ENCODE results near the gene PHC1. TPM values are rescaled to one million over a fixed set of nuclear protein-coding genes. Genes with fewer than 3 reads are reported as not detected.

Gene PHC1
- total RNA-seq, 1 donor from 2014 or later, result 46.4 TPM

DNA sequence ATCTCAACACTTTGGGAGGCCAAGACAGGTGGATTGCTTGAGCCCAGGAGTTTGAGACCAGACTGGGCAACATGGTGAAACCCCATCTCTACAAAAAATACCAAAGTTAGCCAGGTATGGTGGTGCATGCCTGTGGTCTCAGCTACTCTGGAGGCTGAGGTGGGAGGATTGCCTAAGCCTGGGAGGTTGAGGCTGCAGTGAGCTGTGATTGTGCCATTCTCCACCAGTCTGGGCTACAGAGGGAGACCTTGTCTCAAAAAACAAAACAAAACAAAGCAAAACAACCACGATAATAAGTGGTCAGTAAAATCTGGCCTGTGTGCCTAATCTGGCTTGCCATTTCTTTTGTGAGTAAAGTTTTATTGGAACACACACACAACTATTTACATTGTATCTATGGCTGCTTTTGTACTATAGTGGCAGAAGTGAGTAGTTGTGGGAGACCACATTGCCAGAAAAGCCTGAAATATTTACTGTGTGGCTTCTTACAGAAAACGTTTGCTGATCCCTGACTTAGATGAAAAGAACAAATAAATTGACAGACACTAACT, 55.6 kb downstream of the PHC1 start:
- no peak for DNase-seq (ENCODE audit: extremely low spot score in 2 of 2)
- Histone ChIP-seq H3K27me3 (no peaks in the 10 kb centered on the region), H3K36me3 (no peaks in the 10 kb centered on the region), H3K4me3 (no peak overlapping the region), H3K4me1 (no peaks in the 10 kb centered on the region), H3K9me3 (peaks cover 4% of the 10 kb centered on the region), H3K27ac (no peak overlapping the region)
- intact Hi-C loops (cut with DNase I), result no loop called here
- TF ChIP-seq POLR2A (IDR thresholded peaks at IDR 0.05), result no peak
- no peak for TF ChIP-seq POLR2AphosphoS5 (IDR thresholded peaks at IDR 0.05; ENCODE audit: insufficient read depth in 1 of 2, low read depth in 1 of 2)
- TF ChIP-seq, protein P1, sequence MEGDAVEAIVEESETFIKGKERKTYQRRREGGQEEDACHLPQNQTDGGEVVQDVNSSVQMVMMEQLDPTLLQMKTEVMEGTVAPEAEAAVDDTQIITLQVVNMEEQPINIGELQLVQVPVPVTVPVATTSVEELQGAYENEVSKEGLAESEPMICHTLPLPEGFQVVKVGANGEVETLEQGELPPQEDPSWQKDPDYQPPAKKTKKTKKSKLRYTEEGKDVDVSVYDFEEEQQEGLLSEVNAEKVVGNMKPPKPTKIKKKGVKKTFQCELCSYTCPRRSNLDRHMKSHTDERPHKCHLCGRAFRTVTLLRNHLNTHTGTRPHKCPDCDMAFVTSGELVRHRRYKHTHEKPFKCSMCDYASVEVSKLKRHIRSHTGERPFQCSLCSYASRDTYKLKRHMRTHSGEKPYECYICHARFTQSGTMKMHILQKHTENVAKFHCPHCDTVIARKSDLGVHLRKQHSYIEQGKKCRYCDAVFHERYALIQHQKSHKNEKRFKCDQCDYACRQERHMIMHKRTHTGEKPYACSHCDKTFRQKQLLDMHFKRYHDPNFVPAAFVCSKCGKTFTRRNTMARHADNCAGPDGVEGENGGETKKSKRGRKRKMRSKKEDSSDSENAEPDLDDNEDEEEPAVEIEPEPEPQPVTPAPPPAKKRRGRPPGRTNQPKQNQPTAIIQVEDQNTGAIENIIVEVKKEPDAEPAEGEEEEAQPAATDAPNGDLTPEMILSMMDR (IDR thresholded peaks at IDR 0.05), result no peak

DNA sequence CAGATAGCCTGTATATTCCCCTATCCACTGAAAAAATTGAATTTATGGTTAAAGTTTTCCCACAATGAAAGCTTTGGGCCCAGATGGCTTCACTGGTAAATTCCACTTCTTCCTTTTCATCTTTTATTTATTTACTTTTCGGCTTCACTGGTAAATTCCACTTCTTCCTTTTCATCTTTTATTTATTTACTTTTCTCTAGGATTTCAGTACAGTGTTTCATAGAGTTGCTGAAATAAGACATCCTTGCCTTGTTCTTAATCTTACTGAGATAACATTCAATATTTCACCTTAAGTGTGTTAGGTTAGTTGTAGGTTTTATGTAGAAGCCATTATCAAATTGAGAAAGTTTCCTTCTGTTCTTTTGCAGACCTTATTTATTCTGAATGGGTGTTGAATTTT, 56.1 kb downstream of the PHC1 start:
- H3K27me3 ChIP-seq, result no peaks in the 10 kb centered on the region
- H3K27ac ChIP-seq, result no peak overlapping the region
- TF ChIP-seq POLR2AphosphoS5 (IDR thresholded peaks at IDR 0.05; ENCODE audit: insufficient read depth in 1 of 2, low read depth in 1 of 2), result no peak
- no peak for TF ChIP-seq POLR2A (IDR thresholded peaks at IDR 0.05)
- TF ChIP-seq, protein P1 (IDR thresholded peaks at IDR 0.05), result no peak
- H3K4me3 ChIP-seq, result no peak overlapping the region
- no peaks in the 10 kb centered on the region for H3K4me1 ChIP-seq
- H3K9me3 ChIP-seq, result peaks cover 4% of the 10 kb centered on the region
- no peak for DNase-seq (ENCODE audit: extremely low spot score in 2 of 2)
- H3K36me3 ChIP-seq, result no peaks in the 10 kb centered on the region
- intact Hi-C loops (cut with DNase I), result no loop called here

DNA sequence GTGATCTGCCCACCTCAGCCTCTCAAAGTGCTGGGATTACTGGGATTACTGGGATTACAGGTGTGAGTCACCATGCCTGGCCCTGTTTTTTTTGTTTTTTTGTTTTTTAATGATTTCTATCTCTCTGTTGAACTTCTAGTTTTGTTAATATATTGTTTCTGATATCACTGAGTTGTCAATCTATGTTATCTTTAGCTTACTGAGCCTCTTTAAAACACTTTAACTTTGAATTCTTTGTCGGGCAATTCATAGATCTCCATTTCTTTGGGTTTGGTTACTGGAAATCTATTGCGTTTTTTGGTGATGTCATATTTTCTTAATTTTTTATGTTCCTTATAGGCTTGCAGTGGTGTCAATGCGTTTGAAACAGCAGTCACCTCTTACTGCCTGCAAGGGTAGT, 65.8 kb downstream of the PHC1 start:
- no peak for DNase-seq (ENCODE audit: extremely low spot score in 2 of 2)
- no peak overlapping the region for H3K27ac ChIP-seq
- TF ChIP-seq, protein P1 (IDR thresholded peaks at IDR 0.05), result no peak
- TF ChIP-seq POLR2A (IDR thresholded peaks at IDR 0.05) (no peak), POLR2AphosphoS5 (IDR thresholded peaks at IDR 0.05; ENCODE audit: insufficient read depth in 1 of 2, low read depth in 1 of 2) (no peak)
- no peaks in the 10 kb centered on the region for H3K36me3 ChIP-seq
- H3K4me3 ChIP-seq, result no peak overlapping the region
- H3K9me3 ChIP-seq, result no peaks in the 10 kb centered on the region
- intact Hi-C loops (cut with DNase I), result no loop called here
- no peaks in the 10 kb centered on the region for H3K4me1 ChIP-seq
- no peaks in the 10 kb centered on the region for H3K27me3 ChIP-seq

DNA sequence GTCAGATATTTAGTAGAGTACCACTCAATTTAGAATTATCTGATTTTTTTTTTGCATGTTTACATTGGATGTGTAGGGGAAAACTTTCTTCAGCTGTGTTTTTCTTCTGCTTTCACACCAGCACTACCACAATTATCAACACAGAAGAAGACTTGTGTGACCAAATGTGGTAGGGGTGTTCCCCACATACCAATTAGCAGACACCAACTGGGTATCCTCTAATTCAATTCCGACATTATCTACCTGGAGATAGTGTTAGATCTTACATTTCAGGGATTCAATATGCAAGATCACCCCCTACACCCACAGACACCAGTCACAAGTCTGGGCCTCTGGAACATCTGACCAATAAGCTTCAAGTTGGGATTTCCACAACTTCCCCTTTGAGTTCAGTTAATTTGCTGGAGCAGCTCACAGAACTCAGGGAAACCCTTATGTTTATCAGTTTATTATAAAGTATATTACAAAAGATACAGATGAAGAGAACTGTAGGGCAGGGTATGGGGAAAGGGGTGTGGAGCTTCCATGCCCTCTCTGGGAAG, 71.0 kb downstream of the PHC1 start:
- Histone ChIP-seq H3K27ac (no peak overlapping the region), H3K36me3 (no peaks in the 10 kb centered on the region), H3K4me3 (no peak overlapping the region), H3K27me3 (no peaks in the 10 kb centered on the region), H3K4me1 (no peaks in the 10 kb centered on the region), H3K9me3 (no peaks in the 10 kb centered on the region)
- TF ChIP-seq POLR2AphosphoS5 (IDR thresholded peaks at IDR 0.05; ENCODE audit: insufficient read depth in 1 of 2, low read depth in 1 of 2) (no peak), POLR2A (IDR thresholded peaks at IDR 0.05) (no peak)
- TF ChIP-seq, protein P1 (IDR thresholded peaks at IDR 0.05), result no peak
- no peak for DNase-seq (ENCODE audit: extremely low spot score in 2 of 2)
- intact Hi-C loops (cut with DNase I), result no loop called here

DNA sequence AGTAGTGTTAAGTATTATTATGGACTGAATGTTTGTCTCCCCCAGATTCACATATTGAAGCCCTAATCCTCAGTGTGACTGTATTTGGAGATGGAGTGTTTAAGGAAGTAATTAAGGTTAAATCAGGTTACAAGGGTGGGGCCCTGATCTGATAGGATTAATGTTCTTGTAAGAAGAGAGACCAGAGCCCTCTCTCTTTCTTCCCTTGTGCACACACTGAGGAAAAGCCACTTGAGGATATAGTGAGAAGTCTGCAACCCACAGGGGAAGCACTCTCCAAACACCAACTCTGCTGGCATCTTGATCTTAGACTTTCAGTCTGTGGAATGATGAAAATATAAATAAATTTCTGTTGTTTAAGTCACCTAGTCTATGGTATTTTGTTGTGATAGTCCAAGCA, 72.9 kb downstream of the PHC1 start:
- H3K36me3 ChIP-seq, result no peaks in the 10 kb centered on the region
- no peaks in the 10 kb centered on the region for H3K9me3 ChIP-seq
- H3K4me1 ChIP-seq, result no peaks in the 10 kb centered on the region
- TF ChIP-seq, protein P1 (IDR thresholded peaks at IDR 0.05), result no peak
- TF ChIP-seq POLR2AphosphoS5 (IDR thresholded peaks at IDR 0.05; ENCODE audit: insufficient read depth in 1 of 2, low read depth in 1 of 2) (no peak), POLR2A (IDR thresholded peaks at IDR 0.05) (no peak)
- H3K27me3 ChIP-seq, result no peaks in the 10 kb centered on the region
- DNase-seq (ENCODE audit: extremely low spot score in 2 of 2), result no peak
- H3K4me3 ChIP-seq, result no peak overlapping the region
- no peak overlapping the region for H3K27ac ChIP-seq
- intact Hi-C loops (cut with DNase I), result no loop called here

All from vagina (tissue), 2 donors.